Measurements from ENCODE around the gene SLC34A1. TPM values are rescaled to one million over a fixed set of nuclear protein-coding genes. Genes with fewer than 3 reads are reported as not detected.

Gene SLC34A1
- total and polyA plus RNA-seq, 2 of the 13 experiments (the other 11 are each of a cell fraction or from before 2014, with no cell fraction given), result 0.03 to 0.20 TPM

DNA sequence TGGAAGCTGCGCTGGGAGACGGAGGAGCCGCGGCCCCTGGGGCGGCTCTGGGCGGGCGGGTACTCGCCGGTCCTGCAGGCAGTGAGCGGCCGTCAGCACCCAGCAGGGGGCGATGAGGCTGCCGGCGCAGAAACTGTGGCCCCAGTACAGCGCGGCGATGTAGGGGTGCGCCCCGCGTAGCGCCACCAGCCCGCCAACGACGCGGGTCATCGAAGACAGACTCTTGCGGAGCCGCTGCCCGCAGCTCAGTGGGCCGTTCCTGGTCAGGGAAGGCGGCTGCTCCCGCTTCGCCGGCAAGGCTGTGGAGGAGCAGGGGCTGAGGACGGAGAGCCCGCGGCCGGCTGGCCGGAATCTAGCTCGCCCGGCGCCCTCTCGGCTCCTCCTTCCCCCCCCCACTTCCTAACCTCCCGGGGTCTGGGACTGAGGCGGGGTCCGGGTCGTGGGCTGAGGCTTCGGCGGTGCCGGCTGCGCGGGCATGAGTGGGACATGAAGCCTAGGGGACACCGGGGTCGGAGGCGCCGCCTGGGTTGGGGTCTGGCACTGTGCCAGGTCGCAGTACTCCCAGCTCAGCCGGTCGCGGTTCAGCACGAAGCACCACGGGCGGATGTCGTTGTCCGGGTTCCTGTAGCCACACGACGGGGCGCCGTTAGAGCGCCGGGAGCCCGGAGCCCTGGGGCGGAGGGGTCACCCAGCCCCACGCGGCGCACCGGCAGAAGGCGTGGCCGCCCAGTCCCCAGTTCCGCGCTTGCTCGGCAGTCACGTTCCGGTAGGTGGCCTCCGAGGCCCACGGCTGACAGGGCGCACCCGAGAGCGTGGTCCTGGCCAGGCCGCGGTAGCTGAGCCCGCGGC, 19.8 kb downstream of the SLC34A1 start (continued):
- TF ChIP-seq ZHX2 (IDR thresholded peaks at IDR 0.05; ENCODE audit: low read depth) (0 out of 2 replicates have a peak, but pooled peaks have one; percentile 25), ZHX2 (CRISPR knock-in tag; IDR thresholded peaks at IDR 0.05; ENCODE audit: borderline replicate concordance) (no peak), ZNF432 (CRISPR knock-in tag; IDR thresholded peaks at IDR 0.05; ENCODE audit: borderline replicate concordance) (no peak), MNT (IDR thresholded peaks at IDR 0.05) (peak; percentile 11; the same call in 1 of the 2 replicates), KDM2A (CRISPR knock-in tag; IDR thresholded peaks at IDR 0.05; ENCODE audit: borderline replicate concordance, low read depth) (peak; percentile 54; the same call in 1 of the 2 replicates), ZFAT (CRISPR knock-in tag; conservative IDR thresholded peaks at IDR 0.05) (no peak), ZFYVE20 (CRISPR knock-in tag; IDR thresholded peaks at IDR 0.05; ENCODE audit: borderline replicate concordance, low read depth) (no peak), TFDP2 (CRISPR knock-in tag; IDR thresholded peaks at IDR 0.05) (peak; percentile 38; the same call in 1 of the 2 replicates), HOXA9 (CRISPR knock-in tag; IDR thresholded peaks at IDR 0.05; ENCODE audit: borderline replicate concordance) (no peak), TAF1 (CRISPR knock-in tag; IDR thresholded peaks at IDR 0.05) (peak; percentile 18; the same call in 1 of the 2 replicates), ZNF83 (CRISPR knock-in tag; IDR thresholded peaks at IDR 0.05; ENCODE audit: borderline replicate concordance) (no peak)
- TF ChIP-seq, protein P1, sequence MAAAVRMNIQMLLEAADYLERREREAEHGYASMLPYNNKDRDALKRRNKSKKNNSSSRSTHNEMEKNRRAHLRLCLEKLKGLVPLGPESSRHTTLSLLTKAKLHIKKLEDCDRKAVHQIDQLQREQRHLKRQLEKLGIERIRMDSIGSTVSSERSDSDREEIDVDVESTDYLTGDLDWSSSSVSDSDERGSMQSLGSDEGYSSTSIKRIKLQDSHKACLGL (CRISPR knock-in tag; IDR thresholded peaks at IDR 0.05), result peak; percentile 46; the same call in 1 of the 2 replicates
- TF ChIP-seq, protein P2, sequence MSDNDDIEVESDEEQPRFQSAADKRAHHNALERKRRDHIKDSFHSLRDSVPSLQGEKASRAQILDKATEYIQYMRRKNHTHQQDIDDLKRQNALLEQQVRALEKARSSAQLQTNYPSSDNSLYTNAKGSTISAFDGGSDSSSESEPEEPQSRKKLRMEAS (IDR thresholded peaks at IDR 0.05), result peak; percentile 79
- TF ChIP-seq, protein P3, sequence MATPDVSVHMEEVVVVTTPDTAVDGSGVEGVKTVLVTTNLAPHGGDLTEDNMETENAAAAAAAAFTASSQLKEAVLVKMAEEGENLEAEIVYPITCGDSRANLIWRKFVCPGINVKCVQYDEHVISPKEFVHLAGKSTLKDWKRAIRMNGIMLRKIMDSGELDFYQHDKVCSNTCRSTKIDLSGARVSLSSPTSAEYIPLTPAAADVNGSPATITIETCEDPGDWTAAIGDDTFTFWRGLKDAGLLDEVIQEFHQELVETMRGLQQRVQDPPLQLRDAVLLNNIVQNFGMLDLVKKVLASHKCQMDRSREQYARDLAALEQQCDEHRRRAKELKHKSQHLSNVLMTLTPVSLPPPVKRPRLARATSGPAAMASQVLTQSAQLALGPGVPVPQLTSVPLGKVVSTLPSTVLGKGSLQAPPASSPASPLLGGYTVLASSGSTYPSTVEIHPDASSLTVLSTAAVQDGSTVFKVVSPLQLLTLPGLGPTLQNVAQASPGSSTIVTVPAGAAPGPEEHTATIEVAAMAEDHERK (CRISPR knock-in tag; IDR thresholded peaks at IDR 0.05; ENCODE audit: low read depth), result no peak
- TF ChIP-seq, protein P4, sequence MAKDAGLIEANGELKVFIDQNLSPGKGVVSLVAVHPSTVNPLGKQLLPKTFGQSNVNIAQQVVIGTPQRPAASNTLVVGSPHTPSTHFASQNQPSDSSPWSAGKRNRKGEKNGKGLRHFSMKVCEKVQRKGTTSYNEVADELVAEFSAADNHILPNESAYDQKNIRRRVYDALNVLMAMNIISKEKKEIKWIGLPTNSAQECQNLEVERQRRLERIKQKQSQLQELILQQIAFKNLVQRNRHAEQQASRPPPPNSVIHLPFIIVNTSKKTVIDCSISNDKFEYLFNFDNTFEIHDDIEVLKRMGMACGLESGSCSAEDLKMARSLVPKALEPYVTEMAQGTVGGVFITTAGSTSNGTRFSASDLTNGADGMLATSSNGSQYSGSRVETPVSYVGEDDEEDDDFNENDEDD (CRISPR knock-in tag; IDR thresholded peaks at IDR 0.05; ENCODE audit: borderline replicate concordance), result 0 out of 2 replicates have a peak, but pooled peaks have one; percentile 44
